Kidney epithelial cell (primary cell): ENCODE results near the gene THAP11. TPM values are rescaled to one million over a fixed set of nuclear protein-coding genes. Genes with fewer than 3 reads are reported as not detected.

Experiments
- DNase-seq: peaks from one replicate; pipeline ENCODE4 v3.0.0-alpha.2; 2010; ENCODE audit warnings: low read depth
- H3K27me3 ChIP-seq: 2 replicates; pipeline ENCODE4 v1.6.0; 2011; ENCODE audit warnings: low read length; ENCODE audit not compliant: control insufficient read depth, insufficient read depth
- H3K36me3 ChIP-seq: 2 replicates; pipeline ENCODE4 v1.5.1; 2011; ENCODE audit warnings: low read length; ENCODE audit not compliant: control insufficient read depth, insufficient read depth
- H3K4me3 ChIP-seq: 2 replicates; pipeline ENCODE4 v1.5.1; 2011; ENCODE audit warnings: low read depth, mild to moderate bottlenecking, control low read depth, low read length
- total RNA-seq: library from RNA; depleted of rRNA; stranded (reverse); fragments of >200 nt; gene quantifications from 2 replicates; pipeline ENCODE4 v1.2.3, GENCODE V29; 2015
- TF ChIP-seq, protein P1 (sequence below): IDR thresholded peaks from 2 replicates; pipeline ENCODE4 v1.5.1; 2011; ENCODE audit warnings: mild to moderate bottlenecking, moderate library complexity, low read length, control low read depth, inconsistent platforms; ENCODE audit not compliant: insufficient read depth, poor library complexity, severe bottlenecking

THAP11 gene
- total RNA-seq, 1 donor from 2014 or later = 38.3 TPM

DNA sequence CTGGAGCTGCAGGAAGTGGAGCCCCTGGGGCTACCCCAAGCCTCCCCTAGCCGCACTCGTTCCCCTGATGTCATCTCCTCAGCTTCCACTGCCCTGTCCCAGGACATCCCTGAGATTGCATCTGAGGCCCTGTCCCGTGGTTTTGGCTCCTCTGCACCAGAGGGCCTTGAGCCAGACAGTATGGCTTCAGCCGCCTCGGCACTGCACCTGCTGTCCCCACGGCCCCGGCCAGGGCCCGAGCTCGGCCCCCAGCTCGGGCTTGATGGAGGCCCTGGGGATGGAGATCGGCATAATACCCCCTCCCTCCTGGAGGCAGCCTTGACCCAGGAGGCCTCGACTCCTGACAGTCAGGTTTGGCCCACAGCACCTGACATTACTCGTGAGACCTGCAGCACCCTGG, 38.5 kb downstream of the THAP11 start:
- Histone ChIP-seq H3K36me3 (peaks cover 4% of the 10 kb centered on the region), H3K4me3 (no peak overlapping the region), H3K27me3 (no peaks in the 10 kb centered on the region)
- no peak for DNase-seq
- TF ChIP-seq, protein P1, sequence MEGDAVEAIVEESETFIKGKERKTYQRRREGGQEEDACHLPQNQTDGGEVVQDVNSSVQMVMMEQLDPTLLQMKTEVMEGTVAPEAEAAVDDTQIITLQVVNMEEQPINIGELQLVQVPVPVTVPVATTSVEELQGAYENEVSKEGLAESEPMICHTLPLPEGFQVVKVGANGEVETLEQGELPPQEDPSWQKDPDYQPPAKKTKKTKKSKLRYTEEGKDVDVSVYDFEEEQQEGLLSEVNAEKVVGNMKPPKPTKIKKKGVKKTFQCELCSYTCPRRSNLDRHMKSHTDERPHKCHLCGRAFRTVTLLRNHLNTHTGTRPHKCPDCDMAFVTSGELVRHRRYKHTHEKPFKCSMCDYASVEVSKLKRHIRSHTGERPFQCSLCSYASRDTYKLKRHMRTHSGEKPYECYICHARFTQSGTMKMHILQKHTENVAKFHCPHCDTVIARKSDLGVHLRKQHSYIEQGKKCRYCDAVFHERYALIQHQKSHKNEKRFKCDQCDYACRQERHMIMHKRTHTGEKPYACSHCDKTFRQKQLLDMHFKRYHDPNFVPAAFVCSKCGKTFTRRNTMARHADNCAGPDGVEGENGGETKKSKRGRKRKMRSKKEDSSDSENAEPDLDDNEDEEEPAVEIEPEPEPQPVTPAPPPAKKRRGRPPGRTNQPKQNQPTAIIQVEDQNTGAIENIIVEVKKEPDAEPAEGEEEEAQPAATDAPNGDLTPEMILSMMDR = no peak

DNA sequence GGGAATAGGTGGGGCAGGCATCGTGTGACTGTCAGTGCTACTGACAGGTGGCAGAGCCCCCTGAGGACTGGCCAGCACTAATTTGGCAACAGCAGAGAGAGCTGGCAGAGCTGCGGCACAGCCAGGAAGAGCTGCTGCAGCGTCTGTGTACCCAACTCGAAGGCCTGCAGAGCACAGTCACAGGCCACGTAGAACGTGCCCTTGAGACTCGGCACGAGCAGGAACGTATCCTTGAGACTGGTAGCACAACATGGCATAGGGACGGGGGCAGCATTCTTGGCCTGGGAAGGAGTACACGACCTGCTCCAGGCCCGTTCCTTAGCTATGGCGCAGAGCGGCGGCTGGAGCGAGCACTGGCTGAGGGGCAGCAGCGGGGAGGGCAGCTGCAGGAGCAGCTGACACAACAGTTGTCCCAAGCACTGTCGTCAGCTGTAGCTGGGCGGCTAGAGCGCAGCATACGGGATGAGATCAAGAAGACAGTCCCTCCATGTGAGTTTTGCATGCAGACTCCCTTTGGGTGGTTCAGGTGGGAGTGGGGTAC, 39.6 kb downstream of the THAP11 start:
- Histone ChIP-seq H3K36me3 (peaks cover 4% of the 10 kb centered on the region), H3K27me3 (no peaks in the 10 kb centered on the region), H3K4me3 (no peak overlapping the region)
- TF ChIP-seq, protein P1 = no peak
- DNase-seq = no peak

DNA sequence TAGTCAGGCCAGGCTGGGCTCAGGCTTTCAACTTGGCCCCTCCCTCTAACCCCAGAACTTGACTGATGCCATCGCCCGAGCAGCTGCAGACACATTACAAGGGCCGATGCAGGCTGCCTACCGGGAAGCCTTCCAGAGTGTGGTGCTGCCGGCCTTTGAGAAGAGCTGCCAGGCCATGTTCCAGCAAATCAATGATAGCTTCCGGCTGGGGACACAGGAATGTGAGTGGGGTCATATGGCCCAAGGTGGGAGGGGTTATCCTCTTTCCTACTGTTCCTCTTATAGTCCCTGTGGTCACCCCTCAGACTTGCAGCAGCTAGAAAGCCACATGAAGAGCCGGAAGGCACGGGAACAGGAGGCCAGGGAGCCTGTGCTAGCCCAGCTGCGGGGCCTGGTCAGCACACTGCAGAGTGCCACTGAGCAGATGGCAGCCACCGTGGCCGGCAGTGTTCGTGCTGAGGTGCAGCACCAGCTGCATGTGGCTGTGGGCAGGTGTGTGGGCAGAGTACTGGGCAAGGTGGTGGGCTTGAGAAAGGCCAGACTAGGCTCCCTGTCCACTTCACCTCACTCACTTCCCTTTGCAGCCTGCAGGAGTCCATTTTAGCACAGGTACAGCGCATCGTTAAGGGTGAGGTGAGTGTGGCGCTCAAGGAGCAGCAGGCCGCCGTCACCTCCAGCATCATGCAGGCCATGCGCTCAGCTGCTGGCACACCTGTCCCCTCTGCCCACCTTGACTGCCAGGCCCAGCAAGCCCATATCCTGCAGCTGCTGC, 40.4 kb downstream of the THAP11 start:
- TF ChIP-seq, protein P1 = no peak
- DNase-seq = no peak
- Histone ChIP-seq H3K4me3 (no peak overlapping the region), H3K36me3 (peaks cover 2% of the 10 kb centered on the region), H3K27me3 (no peaks in the 10 kb centered on the region)

DNA sequence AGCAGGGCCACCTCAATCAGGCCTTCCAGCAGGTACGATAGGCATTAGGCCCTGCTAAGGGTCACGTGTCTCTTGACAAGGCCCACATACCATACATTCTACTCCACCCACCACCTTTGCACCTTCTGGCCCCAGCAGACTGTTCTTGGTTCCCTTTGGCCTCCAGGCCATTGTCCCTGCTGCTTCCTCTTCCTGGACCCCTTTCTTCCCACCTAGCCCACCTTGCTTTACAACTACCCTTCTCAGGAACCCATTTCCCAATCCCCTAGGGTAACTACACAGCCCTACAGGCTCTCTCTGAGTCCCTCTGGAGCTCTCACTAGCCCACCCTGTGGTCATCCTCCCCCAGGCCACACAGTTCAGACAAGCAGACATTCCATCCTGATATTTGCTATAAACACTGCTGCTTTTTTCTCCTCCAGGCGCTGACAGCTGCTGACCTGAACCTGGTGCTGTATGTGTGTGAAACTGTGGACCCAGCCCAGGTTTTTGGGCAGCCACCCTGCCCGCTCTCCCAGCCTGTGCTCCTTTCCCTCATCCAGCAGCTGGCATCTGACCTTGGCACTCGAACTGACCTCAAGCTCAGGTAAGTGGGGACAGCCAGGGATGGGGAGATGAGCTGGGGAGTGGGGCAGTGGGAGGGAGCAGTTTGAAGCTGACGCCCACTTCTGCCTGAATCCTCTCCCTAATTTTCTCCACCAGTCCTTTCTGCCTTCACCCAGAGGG, 41.2 kb downstream of the THAP11 start:
- H3K27me3 ChIP-seq = no peaks in the 10 kb centered on the region
- DNase-seq = no peak
- H3K4me3 ChIP-seq = no peak overlapping the region
- TF ChIP-seq, protein P1 = no peak
- H3K36me3 ChIP-seq = peaks cover 2% of the 10 kb centered on the region

DNA sequence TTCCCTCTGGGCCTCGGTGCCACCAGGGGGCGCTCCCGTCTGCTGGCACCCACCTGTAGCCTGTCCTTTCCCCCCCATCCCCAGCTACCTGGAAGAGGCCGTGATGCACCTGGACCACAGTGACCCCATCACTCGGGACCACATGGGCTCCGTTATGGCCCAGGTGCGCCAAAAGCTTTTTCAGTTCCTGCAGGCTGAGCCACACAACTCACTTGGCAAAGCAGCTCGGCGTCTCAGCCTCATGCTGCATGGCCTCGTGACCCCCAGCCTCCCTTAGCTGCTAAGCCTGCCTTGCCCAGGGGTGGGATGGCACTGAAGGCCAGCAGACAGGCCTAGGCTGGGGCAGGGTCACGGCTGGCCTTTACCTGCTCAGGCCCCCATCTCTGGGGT, 41.7 kb downstream of the THAP11 start:
- H3K36me3 ChIP-seq = peaks cover 2% of the 10 kb centered on the region
- no peaks in the 10 kb centered on the region for H3K27me3 ChIP-seq
- TF ChIP-seq, protein P1 = peak; percentile 96
- DNase-seq = no peak
- no peak overlapping the region for H3K4me3 ChIP-seq
